HG03045 (cell line): Measurements from ENCODE around the gene OR2L5.
A peak's percentile ranks its signal among the peaks of the same experiment; 100 is the strongest.

Source experiments
- ATAC-seq: cut with Tn5 transposase; IDR thresholded peaks from one replicate; pipeline ENCODE4 v1.9.1; 2021; ENCODE audit warnings: mild to moderate bottlenecking, moderate library complexity; ENCODE audit not compliant: unreplicated experiment

OR2L5 gene

DNA sequence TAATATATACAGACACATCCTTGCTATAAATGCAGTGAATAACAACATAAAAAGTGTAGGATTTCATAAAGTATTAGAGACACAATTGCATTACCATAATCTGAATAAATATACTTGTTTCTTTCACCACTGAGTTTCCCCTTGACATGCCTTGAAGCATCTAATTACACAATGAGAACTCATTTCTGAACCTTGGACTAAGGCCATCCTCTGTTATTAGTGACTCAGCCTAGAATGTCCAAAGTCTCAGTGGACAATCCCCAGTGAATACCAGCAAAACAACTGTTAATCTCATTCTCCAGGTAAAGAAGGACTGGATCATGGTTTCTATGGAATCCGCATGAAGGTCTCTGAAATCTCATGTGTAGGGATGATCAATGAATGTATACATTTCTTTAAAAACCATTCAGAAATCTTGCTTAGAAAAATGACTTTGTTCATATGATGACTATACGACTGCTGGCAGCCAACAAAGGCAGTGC lies at the start of gene OR2L5:
Gene OR2L5, plus strand, starts transcription at position 432 of the 482 bp plus-strand sequence. CDS start 8,288 bp downstream, outside the sequence.
- no peak for ATAC-seq

- ATAC-seq, result no peak
Measured at GRCh38 chr1:247964933-247965332, 48.5 kb upstream of the OR2L5 start, which contains the start of gene OR2AK2. Gene OR2AK2 (plus strand): TSS chr1:247965233. CDS start chr1:247965377, 144 bp downstream.

- peak; percentile 66 for ATAC-seq
Measured at GRCh38 chr1:247966532-247967204, 46.8 kb upstream of the OR2L5 start.

GRCh38 chr1:247992986-247993385 lies 20.5 kb upstream of the OR2L5 start:
- ATAC-seq, result no peak

DNA sequence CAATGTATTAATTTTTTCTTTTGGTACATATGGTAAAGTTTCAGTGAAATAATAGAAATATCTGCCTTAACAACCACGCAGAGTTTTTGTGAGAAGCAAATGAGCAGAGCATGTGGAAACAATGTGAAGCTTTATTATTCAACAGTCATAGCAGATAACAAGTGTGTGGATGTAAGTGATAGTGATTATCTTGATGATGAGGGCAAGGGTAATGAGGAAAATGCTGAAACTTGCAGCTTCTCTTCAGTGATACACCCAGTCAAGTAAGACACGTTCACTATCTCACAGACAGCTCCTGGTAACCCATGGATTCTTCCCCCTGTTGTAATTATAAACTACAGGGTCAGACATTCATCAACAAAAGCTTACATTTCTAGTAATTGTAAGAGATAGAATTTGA lies 14.6 kb upstream of the OR2L5 start:
- ATAC-seq, result no peak

GRCh38 chr1:248000169-248000568 lies 13.3 kb upstream of the OR2L5 start:
- no peak for ATAC-seq

DNA sequence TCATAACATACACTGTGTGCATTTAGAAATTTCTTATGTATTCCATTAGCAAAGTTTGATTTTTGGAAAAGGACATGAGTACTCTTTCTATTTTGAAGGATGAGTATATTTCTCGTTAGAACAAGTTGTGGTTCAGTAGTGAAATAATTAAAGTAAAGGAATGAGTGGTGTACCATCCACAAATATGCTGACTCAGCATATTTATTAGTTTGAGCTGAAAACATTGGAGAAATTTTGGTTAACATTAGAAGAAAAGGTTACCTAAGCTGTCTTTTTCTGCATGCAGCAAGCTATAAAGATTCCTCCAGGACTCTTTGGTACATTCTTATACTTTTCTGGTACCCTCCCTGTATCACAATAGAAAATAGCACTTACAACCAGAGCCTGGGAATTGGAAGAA lies 5.7 kb upstream of the OR2L5 start:
- ATAC-seq, result no peak

DNA sequence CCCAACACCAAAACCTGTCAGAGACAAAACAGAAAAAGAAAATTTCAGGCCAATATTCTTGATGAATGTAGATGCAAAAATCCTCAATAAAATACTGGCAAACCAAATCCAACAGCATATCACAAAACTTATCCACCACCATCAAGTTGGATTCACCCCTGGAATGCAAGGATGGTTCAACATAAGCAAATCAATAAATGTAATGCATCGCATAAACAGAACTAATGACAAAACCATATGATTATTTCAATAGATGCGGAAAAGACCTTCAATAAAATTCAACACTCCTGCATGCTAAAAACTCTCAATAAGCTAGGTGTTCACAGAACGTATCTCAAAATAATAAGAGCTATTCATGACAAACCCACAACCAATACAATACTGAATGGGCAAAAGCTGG lies 3.8 kb upstream of the OR2L5 start:
- no peak for ATAC-seq

GRCh38 chr1:248015803-248016202 lies 2.3 kb downstream of the OR2L5 start:
- ATAC-seq, result no peak

GRCh38 chr1:248029770-248030169 lies 16.3 kb downstream of the OR2L5 start, which contains the start of gene OR2L2:
Gene OR2L2 (plus strand): TSS chr1:248030070. CDS start chr1:248038268, 8,198 bp downstream.
- ATAC-seq, result no peak

DNA sequence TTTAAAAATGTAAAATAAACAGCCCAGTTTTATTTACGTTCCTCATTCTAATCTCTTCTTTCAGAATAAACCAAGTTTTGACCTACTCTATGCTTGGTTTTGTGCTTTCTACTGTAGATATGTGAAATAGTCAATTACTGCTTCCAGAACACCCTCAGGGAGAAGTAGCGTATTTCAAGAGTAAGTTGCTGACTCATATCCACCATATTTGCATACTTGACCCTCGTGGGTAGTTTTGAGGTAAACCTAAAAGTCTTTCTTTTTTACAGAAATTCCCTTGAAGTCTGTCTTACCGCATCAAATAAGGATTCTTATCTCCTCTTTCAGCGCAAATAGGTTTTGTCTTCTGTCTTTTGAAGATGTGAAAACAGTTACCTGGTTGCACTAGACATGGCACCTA lies 31.7 kb downstream of the OR2L5 start:
- ATAC-seq, result no peak

- no peak for ATAC-seq
Measured at GRCh38 chr1:248046536-248046935, 33.1 kb downstream of the OR2L5 start, which contains the start of gene OR2L3. Gene OR2L3 (plus strand): TSS chr1:248046836. CDS start chr1:248060682, 13,846 bp downstream.

DNA sequence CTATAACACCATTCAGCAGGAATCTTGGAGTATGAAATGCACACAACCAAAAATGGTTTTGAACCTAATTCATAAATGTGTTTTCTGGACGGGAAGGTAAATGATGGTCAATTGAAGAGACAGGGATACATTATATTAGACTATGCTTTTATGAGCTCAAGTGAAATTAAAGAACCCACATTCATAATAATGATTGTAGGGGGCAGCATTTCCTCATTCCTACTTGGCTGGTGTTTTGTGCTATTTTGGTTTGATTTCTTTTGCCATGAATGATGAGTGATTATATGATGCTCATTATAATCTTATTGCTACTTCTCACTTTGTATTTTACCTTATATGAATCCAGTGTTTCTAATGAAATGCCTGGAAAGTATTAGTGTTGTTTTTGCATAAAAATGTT lies 33.5 kb downstream of the OR2L5 start:
- ATAC-seq, result no peak

GRCh38 chr1:248054671-248055070 lies 41.2 kb downstream of the OR2L5 start:
- ATAC-seq, result no peak

DNA sequence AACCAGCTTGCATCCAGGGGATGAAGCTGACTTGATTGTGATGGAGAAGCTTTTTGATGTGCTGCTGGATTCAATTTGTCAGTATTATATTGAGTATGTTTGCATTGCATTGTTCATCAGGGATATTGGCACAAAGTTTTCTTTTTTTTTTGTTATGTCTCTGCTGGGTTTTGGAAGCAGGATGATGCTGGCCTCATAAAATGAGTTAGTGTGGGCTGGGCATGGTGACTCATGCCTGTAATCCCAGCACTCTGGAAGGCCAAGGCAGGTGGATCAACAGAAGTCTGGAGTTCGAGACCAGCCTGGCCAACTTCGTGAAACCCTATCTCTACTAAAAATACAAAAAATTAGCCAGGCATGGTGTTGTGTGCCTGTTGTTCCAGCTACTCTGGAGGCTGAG lies 41.8 kb downstream of the OR2L5 start:
- no peak for ATAC-seq

- no peak for ATAC-seq
Measured at GRCh38 chr1:248065071-248065470, 51.6 kb downstream of the OR2L5 start.

DNA sequence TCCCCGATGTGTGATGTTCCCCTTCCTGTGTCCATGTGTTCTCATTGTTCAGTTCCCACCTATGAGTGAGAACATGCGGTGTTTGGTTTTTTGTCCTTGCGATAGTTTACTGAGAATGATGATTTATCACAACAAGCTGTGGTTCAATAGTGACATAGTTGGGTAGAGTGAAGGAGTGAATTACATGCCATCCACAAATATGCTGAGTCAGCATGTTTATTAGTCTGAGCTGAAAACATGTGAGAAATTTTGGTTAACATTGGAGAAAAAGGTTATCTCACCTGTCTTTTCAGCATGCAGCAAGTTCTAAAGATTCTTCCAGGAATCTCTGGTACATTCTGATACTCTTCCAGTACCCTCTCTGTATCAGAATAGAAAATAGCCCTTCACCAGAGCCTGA lies 52.1 kb downstream of the OR2L5 start:
- no peak for ATAC-seq
